Adipose tissue (tissue), 3 donors: ENCODE results near the gene CASP14. TPM values are rescaled to one million over a fixed set of nuclear protein-coding genes. Genes with fewer than 3 reads are reported as not detected.
"Not testable (repeated sequence)": the region's sequence is repeated elsewhere in the genome, so short reads cannot be mapped to it uniquely, and the experiment has no call there.

Experiments used
- H3K27ac ChIP-seq: one replicate; pipeline ENCODE4 v1.5.1; 2013; ENCODE audit warnings: low read depth, low read length
- WGBS, 3 donors: extraction: QIAGEN DNeasy Blood & Tissue Kit; methylation state at CpG; one replicate each; pipeline ENCODE4 v1.1.7; 2013; 5-methylcytosine and 5-hydroxymethylcytosine counted together
- polyA plus RNA-seq, 3 donors: library from polyadenylated mRNA; stranded (reverse); fragments of 200-250 nt; gene quantifications; one replicate each; pipeline ENCODE4 v1.2.3, GENCODE V29; 2013
- donor health status: healthy with polysubstance abuse.
- donor health status: Bipolar disorder and iron deficiency.
- donor health status: healthy.

CASP14 gene
- polyA plus RNA-seq, 3 donors, result not detected

GRCh38 chr19:15048128-15048527 is 1.2 kb upstream of the CASP14 start:
- H3K27ac ChIP-seq, result no peak overlapping the region
- 57 to 78% (median 76%) methylated on average over 5 of the region's 5 CpGs for WGBS, 3 donors

GRCh38 chr19:15050639-15051038 is 1.4 kb downstream of the CASP14 start:
- WGBS, 3 donors, result 73 to 91% (median 90%) methylated on average over 2 of the region's 2 CpGs
- no peak overlapping the region for H3K27ac ChIP-seq

GRCh38 chr19:15062036-15062435 is 12.8 kb downstream of the CASP14 start:
- 76 to 85% (median 82%) methylated on average over 12 of the region's 12 CpGs for WGBS, 3 donors
- no peak overlapping the region for H3K27ac ChIP-seq

GRCh38 chr19:15070386-15070785 is 21.1 kb downstream of the CASP14 start:
- not testable (repeated sequence) for H3K27ac ChIP-seq
- 63 to 71% (median 66%) methylated on average over 4 of the region's 4 CpGs for WGBS, 3 donors

- no peak overlapping the region for H3K27ac ChIP-seq
- 51 to 75% (median 73%) methylated on average over 23 of the region's 23 CpGs for WGBS, 3 donors
Measured at GRCh38 chr19:15072930-15073647, 23.8 kb downstream of the CASP14 start.

GRCh38 chr19:15074371-15074770 is 25.1 kb downstream of the CASP14 start:
- H3K27ac ChIP-seq, result no peak overlapping the region
- WGBS, 3 donors, result 58 to 75% (median 68%) methylated on average over 2 of the region's 2 CpGs

- WGBS, 3 donors, result 75 to 85% (median 83%) methylated on average over 4 of the region's 4 CpGs
- no peak overlapping the region for H3K27ac ChIP-seq
Measured at GRCh38 chr19:15075806-15076205, 26.5 kb downstream of the CASP14 start.

- 53 to 68% (median 63%) methylated on average over 4 of the region's 4 CpGs for WGBS, 3 donors
Measured at GRCh38 chr19:15080002-15080401, 30.7 kb downstream of the CASP14 start.

GRCh38 chr19:15081911-15082310 is 32.6 kb downstream of the CASP14 start, which contains the start of gene OR1I1:
Gene OR1I1, plus strand, starts transcription at chr19:15082211. Its CDS starts 4,855 bp downstream, at chr19:15087066.
- 56 to 71% (median 68%) methylated on average over 6 of the region's 6 CpGs for WGBS, 3 donors
- no peak within 1 kb of the TSS for H3K27ac ChIP-seq

More at GRCh38 chr19:15080002-15080401, 30.7 kb downstream of the CASP14 start:
- not testable (repeated sequence) for H3K27ac ChIP-seq

GRCh38 chr19:15087182-15087581 is 37.9 kb downstream of the CASP14 start:
- no peak overlapping the region for H3K27ac ChIP-seq
- 74 to 80% (median 78%) methylated on average over 11 of the region's 11 CpGs for WGBS, 3 donors

GRCh38 chr19:15091918-15092753 is 42.9 kb downstream of the CASP14 start:
- no peak overlapping the region for H3K27ac ChIP-seq
- WGBS, 3 donors, result 11 to 22% (median 21%) methylated on average over 13 of the region's 13 CpGs

GRCh38 chr19:15093001-15093400 is 43.7 kb downstream of the CASP14 start:
- 81 to 95% (median 84%) methylated on average over 2 of the region's 2 CpGs for WGBS, 3 donors
- H3K27ac ChIP-seq, result no peak overlapping the region

GRCh38 chr19:15096223-15096622 is 46.9 kb downstream of the CASP14 start:
- 66 to 85% (median 75%) methylated on average over 3 of the region's 3 CpGs for WGBS, 3 donors

GRCh38 chr19:15097980-15098379 is 48.7 kb downstream of the CASP14 start:
- not testable (repeated sequence) for H3K27ac ChIP-seq
- WGBS, 3 donors, result 88 to 89% (median 88%) methylated on average over 6 of the region's 6 CpGs

More at GRCh38 chr19:15096223-15096622, 46.9 kb downstream of the CASP14 start:
- no peak overlapping the region for H3K27ac ChIP-seq

- WGBS, 3 donors, result 80 to 88% (median 88%) methylated on average over 10 of the region's 10 CpGs
- no peak overlapping the region for H3K27ac ChIP-seq
Measured at GRCh38 chr19:15098460-15098859, 49.2 kb downstream of the CASP14 start.

- no peak overlapping the region for H3K27ac ChIP-seq
- WGBS, 3 donors, result 88 to 96% (median 93%) methylated on average over 3 of the region's 3 CpGs
Measured at GRCh38 chr19:15099017-15099582, 49.8 kb downstream of the CASP14 start.

GRCh38 chr19:15101479-15102082 is 52.3 kb downstream of the CASP14 start:
- H3K27ac ChIP-seq, result no peak overlapping the region
- WGBS, 3 donors, result 57 to 59% (median 59%) methylated on average over 3 of the region's 3 CpGs

- no peak overlapping the region for H3K27ac ChIP-seq
- 81 to 95% (median 83%) methylated on average over 1 of the region's 1 CpG for WGBS, 3 donors
Measured at GRCh38 chr19:15104003-15104402, 54.7 kb downstream of the CASP14 start.

GRCh38 chr19:15104411-15104810 is 55.1 kb downstream of the CASP14 start:
- 70 to 89% (median 84%) methylated on average over 1 of the region's 1 CpG for WGBS, 3 donors

More at GRCh38 chr19:15104411-15104810, 55.1 kb downstream of the CASP14 start:
- no peak overlapping the region for H3K27ac ChIP-seq
